Body of pancreas (tissue), 4 donors: ENCODE data around the gene DNMT3A. TPM values are rescaled to one million over a fixed set of nuclear protein-coding genes. Genes with fewer than 3 reads are reported as not detected.

ENCODE experiments used
- ATAC-seq: fragments of 150-250 bp; one replicate; pipeline ENCODE4 v1.9.1; 2016
- DNase-seq, 4 donors: peaks; one replicate each; pipeline ENCODE4 v3.0.0-alpha.2; 2019
- H3K27ac ChIP-seq, 4 donors: fragments of 200-600 bp; sonication (generic); 1 replicate in 3 of 4; 2 replicates in 1 of 4; pipeline versions ENCODE4 v1.5.1 to v1.6.1; 2016 to 2019; ENCODE audit warnings: mild to moderate bottlenecking in 1 of 4, mixed read lengths in 1 of 4, moderate library complexity in 1 of 4
- H3K27me3 ChIP-seq, 2 donors: fragments of 200-600 bp; sonication (generic); one replicate each; pipeline ENCODE4 v1.6.0; 2016; ENCODE audit warnings: mild to moderate bottlenecking in 1 of 2
- H3K36me3 ChIP-seq, 2 donors: fragments of 200-600 bp; sonication (generic); replicated peaks in 1 of 2; 2 replicates each; pipeline ENCODE4 v1.5.1; 2016; ENCODE audit warnings: low read depth in 2 of 2; ENCODE audit not compliant: insufficient read depth in 1 of 2
- H3K4me1 ChIP-seq: fragments of 200-600 bp; sonication (generic); one replicate; pipeline ENCODE4 v1.6.0; 2016
- H3K4me3 ChIP-seq, 2 donors: fragments of 200-600 bp; sonication (generic); 1 replicate in 1 of 2; 2 replicates in 1 of 2; pipeline ENCODE4 v1.5.1; 2016 to 2019
- H3K9me3 ChIP-seq, 3 donors: fragments of 200-600 bp; sonication (generic); 1 replicate in 2 of 3; 2 replicates in 1 of 3; pipeline ENCODE4 v1.5.1; 2016
- CTCF ChIP-seq, 7 experiments: fragments of 450-650 bp in 4 of 7; fragments of 200-600 bp in 3 of 7; sonication (generic) in 3 of 7; IDR thresholded peaks; one replicate each; pipeline ENCODE4 v1.5.1; 2016 to 2019; ENCODE audit warnings: antibody characterized with exemption in 7 of 7
- POLR2A ChIP-seq, 3 donors: fragments of 450-650 bp; IDR thresholded peaks; one replicate each; pipeline ENCODE4 v1.6.1; 2016; ENCODE audit warnings: antibody characterized with exemption in 3 of 3, mild to moderate bottlenecking in 2 of 3
- WGBS, 2 donors: methylation state at CpG; one replicate each; pipeline ENCODE4 v1.1.5; 2017; 5-methylcytosine and 5-hydroxymethylcytosine counted together
- intact Hi-C: fragments of 100-400 bp; cut with DNase I; formaldehyde crosslinking; loops from one replicate; pipeline ENCODE4 v1.15.1; 2023
- total RNA-seq, 2 donors: library from RNA; depleted of rRNA; stranded (reverse); fragments of >200 nt; gene quantifications; one replicate each; pipeline ENCODE4 v1.1.0, GENCODE V29; 2016

The DNMT3A gene
- total RNA-seq, 2 donors from 2014 or later, result 18.7 to 27.4 TPM

DNA sequence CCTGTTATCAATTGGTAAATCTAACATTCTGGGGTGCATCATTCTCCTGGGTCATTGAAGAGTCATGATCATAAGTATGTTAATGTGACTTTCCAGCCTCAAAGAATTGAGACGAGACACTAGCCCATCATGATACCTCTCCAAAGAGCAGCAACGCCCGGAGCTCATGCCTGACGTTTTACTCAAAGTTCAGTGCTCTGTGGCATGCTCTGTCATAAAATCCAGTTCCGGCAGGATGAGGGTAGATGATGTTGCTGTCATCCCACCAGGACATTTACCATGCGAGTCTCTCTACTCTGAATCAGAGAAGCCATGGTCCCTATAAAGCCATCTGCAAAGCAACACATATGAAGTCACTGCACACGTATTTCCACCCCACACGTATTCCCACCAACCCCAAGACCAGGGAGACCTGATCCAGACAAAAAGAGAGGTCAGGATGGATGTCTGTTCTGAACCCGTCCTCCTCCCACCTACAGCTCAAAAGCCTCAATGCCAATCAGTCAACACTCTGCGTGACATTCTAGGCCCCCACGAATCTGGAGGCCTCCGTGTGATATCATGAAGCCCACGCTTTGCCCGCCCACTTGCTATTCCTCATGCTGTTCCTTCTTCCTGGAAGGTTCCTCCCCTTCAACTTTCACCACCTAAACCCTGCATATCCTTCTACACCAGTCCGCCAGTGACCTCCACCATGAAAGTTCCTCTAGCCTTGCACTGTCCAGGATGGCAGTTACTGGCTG, 85.8 kb downstream of the DNMT3A start:
- WGBS, 2 donors, result 94 to 97% methylated on average over 15 of the region's 15 CpGs
- ATAC-seq (no peak), DNase-seq (no peak)
- H3K27ac ChIP-seq, result no peak overlapping the region
- no peaks in the 10 kb centered on the region for H3K9me3 ChIP-seq
- H3K4me1 ChIP-seq, result peaks cover 14% of the 10 kb centered on the region
- intact Hi-C loops, result no loop called here
- no peaks in the 10 kb centered on the region for H3K27me3 ChIP-seq
- H3K36me3 ChIP-seq, result no peaks in the 10 kb centered on the region
- TF ChIP-seq CTCF (IDR thresholded peaks at IDR 0.05), result no peak
- no peak for TF ChIP-seq POLR2A (IDR thresholded peaks at IDR 0.05)
- no peak overlapping the region for H3K4me3 ChIP-seq

DNA sequence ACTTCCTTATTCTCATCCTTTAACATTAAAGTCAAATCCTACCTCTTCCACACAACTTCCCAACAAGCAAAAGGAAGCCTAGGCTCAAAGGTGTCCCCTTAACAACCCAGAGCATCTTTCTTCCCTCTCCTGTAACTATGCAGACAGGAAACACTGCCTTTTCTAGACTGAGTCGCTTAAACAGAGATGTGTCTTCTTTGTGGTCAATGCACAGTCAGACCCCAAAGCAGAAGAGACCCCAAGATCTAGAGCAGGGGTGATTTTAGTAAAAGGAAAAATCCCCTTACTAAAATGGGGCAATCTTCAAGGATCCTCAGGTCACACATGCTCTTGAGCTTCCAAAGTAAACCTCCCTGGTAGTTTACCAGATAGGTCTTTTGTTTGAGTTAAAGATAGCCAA, 86.8 kb downstream of the DNMT3A start:
- DNase-seq (no peak), ATAC-seq (no peak)
- Histone ChIP-seq H3K27me3 (no peaks in the 10 kb centered on the region), H3K4me1 (peaks cover 14% of the 10 kb centered on the region), H3K4me3 (no peak overlapping the region), H3K9me3 (no peaks in the 10 kb centered on the region), H3K36me3 (no peaks in the 10 kb centered on the region), H3K27ac (no peak overlapping the region)
- intact Hi-C loops, result no loop called here
- WGBS, 2 donors, result 68 to 78% methylated on average over 1 of the region's 1 CpG
- TF ChIP-seq POLR2A (IDR thresholded peaks at IDR 0.05) (no peak), CTCF (IDR thresholded peaks at IDR 0.05) (no peak)

GRCh38 chr2:25253153-25253626, 88.5 kb downstream of the DNMT3A start:
- WGBS, 2 donors, result 83 to 84% methylated on average over 11 of the region's 11 CpGs
- Histone ChIP-seq H3K27ac (peak overlapping the region in 3 of 4 donors; percentile 80 to 90 (median 90)), H3K27me3 (no peaks in the 10 kb centered on the region), H3K4me3 (no peak overlapping the region), H3K9me3 (no peaks in the 10 kb centered on the region), H3K36me3 (no peaks in the 10 kb centered on the region), H3K4me1 (peaks cover 14% of the 10 kb centered on the region)
- intact Hi-C loops, result no loop called here
- TF ChIP-seq CTCF (IDR thresholded peaks at IDR 0.05) (no peak), POLR2A (IDR thresholded peaks at IDR 0.05) (no peak)
- no peak for DNase-seq
- no peak for ATAC-seq

DNA sequence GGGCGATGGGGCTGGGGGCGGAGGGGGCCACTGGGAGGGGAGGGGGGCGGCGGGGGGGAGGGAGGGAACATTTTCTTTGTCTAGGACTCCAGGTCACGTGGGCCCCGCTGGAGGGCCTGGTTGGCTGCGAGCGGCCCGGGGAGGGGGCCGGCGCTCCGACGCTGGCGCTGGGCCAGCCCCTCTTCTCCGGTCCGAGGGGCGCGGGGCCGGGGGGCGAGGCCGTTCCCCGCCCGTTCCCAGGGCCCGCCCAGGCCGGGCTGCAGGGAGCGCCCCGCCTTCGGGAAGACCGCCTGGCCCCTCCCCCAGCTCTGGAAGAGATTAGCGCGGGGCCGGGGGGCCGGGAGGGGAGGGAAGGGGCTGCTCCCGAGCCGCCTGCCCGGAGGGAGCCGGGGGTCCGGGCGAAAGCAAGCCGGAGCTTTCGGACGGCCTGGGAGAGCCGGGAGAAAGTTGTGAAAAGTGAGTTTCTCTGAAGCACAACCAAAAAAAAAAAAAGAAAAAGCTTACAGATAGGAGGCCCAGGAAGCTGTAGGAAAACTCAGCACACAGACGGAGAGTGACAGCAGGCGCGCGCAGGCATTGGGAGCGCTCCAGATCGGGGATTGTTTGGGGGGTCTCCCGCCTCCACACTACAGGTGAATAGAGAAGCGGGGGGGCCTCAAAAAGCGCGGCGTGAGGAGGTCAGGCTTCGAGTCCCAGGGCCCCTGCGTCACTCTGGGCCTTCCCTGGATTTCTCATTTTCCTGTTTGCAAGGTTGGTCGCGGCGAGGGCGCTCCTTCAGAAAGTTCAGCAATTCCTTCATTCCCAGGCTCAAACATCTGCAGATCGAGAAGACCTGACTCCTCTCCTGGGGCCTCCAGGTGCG, 89.2 kb downstream of the DNMT3A start:
- H3K4me3 ChIP-seq, result peak overlapping the region; percentile 42 to 75
- intact Hi-C loops, result no loop called here
- no peaks in the 10 kb centered on the region for H3K9me3 ChIP-seq
- TF ChIP-seq POLR2A (IDR thresholded peaks at IDR 0.05) (no peak), CTCF (IDR thresholded peaks at IDR 0.05) (peak in 1 of 7 experiments; percentile 16)
- no peaks in the 10 kb centered on the region for H3K27me3 ChIP-seq
- peak overlapping the region; percentile 66 to 90 (median 85) for H3K27ac ChIP-seq
- DNase-seq (peak; percentile 60 to 79 (median 72)), ATAC-seq (peak; percentile 66)
- H3K36me3 ChIP-seq, result peaks cover 0 to 2% of the 10 kb centered on the region in 2 donors
- peaks cover 14% of the 10 kb centered on the region for H3K4me1 ChIP-seq
- WGBS, 2 donors, result 14 to 33% methylated on average over 28 to 56 of the region's 62 CpGs
